Liver (tissue), 9 donors: ENCODE results near the gene CKM. TPM values are rescaled to one million over a fixed set of nuclear protein-coding genes. Genes with fewer than 3 reads are reported as not detected.

Source experiments
- DNase-seq: peaks from one replicate; pipeline ENCODE4 v3.0.0-alpha.2; 2017; ENCODE audit warnings: low spot score
- H3K27ac ChIP-seq, 2 donors: one replicate each; pipeline ENCODE4 v1.7.0; 2013; ENCODE audit warnings: inconsistent platforms in 2 of 2, low read length in 2 of 2, control low read depth in 1 of 2, low read depth in 1 of 2, mild to moderate bottlenecking in 1 of 2
- H3K27me3 ChIP-seq, 4 donors: one replicate each; pipeline versions ENCODE4 v1.6.1 to v1.7.0; 2013; ENCODE audit warnings: low read length in 3 of 4, inconsistent platforms in 1 of 4, mild to moderate bottlenecking in 1 of 4, moderate library complexity in 1 of 4; ENCODE audit not compliant: control insufficient read depth in 4 of 4, insufficient read depth in 4 of 4
- H3K36me3 ChIP-seq, 4 donors: one replicate each; pipeline versions ENCODE4 v1.6.1 to v1.7.0; 2013; ENCODE audit warnings: low read length in 3 of 4, mild to moderate bottlenecking in 3 of 4, low read depth in 1 of 4, moderate library complexity in 1 of 4; ENCODE audit not compliant: control insufficient read depth in 4 of 4, insufficient read depth in 3 of 4
- H3K4me1 ChIP-seq, 4 donors: one replicate each; pipeline versions ENCODE4 v1.6.1 to v1.7.0; 2013; ENCODE audit warnings: low read length in 3 of 4, mild to moderate bottlenecking in 3 of 4, moderate library complexity in 1 of 4; ENCODE audit not compliant: control insufficient read depth in 4 of 4, insufficient read depth in 4 of 4
- H3K4me3 ChIP-seq, 3 donors: one replicate each; pipeline versions ENCODE4 v1.6.1 to v1.7.0; 2013; ENCODE audit warnings: low read length in 3 of 3, control low read depth in 1 of 3, low read depth in 1 of 3, mild to moderate bottlenecking in 1 of 3
- H3K9ac ChIP-seq, 2 donors: one replicate each; pipeline ENCODE4 v1.7.0; 2013; ENCODE audit warnings: low read length in 2 of 2, mild to moderate bottlenecking in 2 of 2, moderate library complexity in 2 of 2, control low read depth in 1 of 2, low read depth in 1 of 2
- H3K9me3 ChIP-seq, 4 donors: one replicate each; pipeline versions ENCODE4 v1.6.1 to v1.7.0; 2013; ENCODE audit warnings: low read length in 3 of 4; ENCODE audit not compliant: control insufficient read depth in 4 of 4
- ATF3 ChIP-seq: IDR thresholded peaks from 2 replicates; pipeline ENCODE4 v1.6.1; 2016; ENCODE audit warnings: antibody characterized with exemption
- CTCF ChIP-seq: fragments of 150-350 bp; IDR thresholded peaks from 2 replicates; pipeline ENCODE4 v1.5.1; 2017; ENCODE audit warnings: improper control_type of control experiment, low read depth, low read length; ENCODE audit not compliant: missing input control
- EGR1 ChIP-seq, 2 donors: IDR thresholded peaks; 2 replicates each; pipeline ENCODE4 v1.6.1; 2016 to 2018; ENCODE audit warnings: antibody characterized with exemption in 2 of 2, low read depth in 2 of 2
- FOXA1 ChIP-seq: IDR thresholded peaks from 2 replicates; pipeline ENCODE4 v1.6.1; 2016; ENCODE audit warnings: antibody characterized with exemption
- FOXA2 ChIP-seq: IDR thresholded peaks from 2 replicates; pipeline ENCODE4 v1.6.1; 2016; ENCODE audit warnings: antibody characterized with exemption
- GABPA ChIP-seq, 2 donors: IDR thresholded peaks in 1 of 2; conservative IDR thresholded peaks in 1 of 2; 2 replicates each; pipeline ENCODE4 v1.6.1; 2016; ENCODE audit warnings: antibody characterized with exemption in 2 of 2, mild to moderate bottlenecking in 1 of 2, moderate library complexity in 1 of 2
- HNF4A ChIP-seq, 2 donors: conservative IDR thresholded peaks; 2 replicates each; pipeline ENCODE4 v1.6.1; 2016; ENCODE audit warnings: antibody characterized with exemption in 2 of 2, mild to moderate bottlenecking in 2 of 2
- HNF4G ChIP-seq: IDR thresholded peaks from 2 replicates; pipeline ENCODE4 v1.6.1; 2016; ENCODE audit warnings: antibody characterized with exemption
- JUND ChIP-seq, 2 donors: IDR thresholded peaks; 2 replicates each; pipeline ENCODE4 v1.6.1; 2016; ENCODE audit warnings: antibody characterized with exemption in 2 of 2
- MAX ChIP-seq: IDR thresholded peaks from 2 replicates; pipeline ENCODE4 v1.6.1; 2016; ENCODE audit warnings: antibody characterized with exemption
- NR2F2 ChIP-seq: IDR thresholded peaks from 2 replicates; pipeline ENCODE4 v1.6.1; 2016; ENCODE audit warnings: antibody characterized with exemption
- RAD21 ChIP-seq, 2 donors: IDR thresholded peaks; 2 replicates each; pipeline ENCODE4 v1.6.1; 2016; ENCODE audit warnings: antibody characterized with exemption in 2 of 2, mild to moderate bottlenecking in 2 of 2
- REST ChIP-seq: IDR thresholded peaks from 2 replicates; pipeline ENCODE4 v1.6.1; 2016; ENCODE audit warnings: antibody characterized with exemption, mild to moderate bottlenecking
- RXRA ChIP-seq, 2 donors: IDR thresholded peaks; 2 replicates each; pipeline ENCODE4 v1.6.1; 2017 to 2018; ENCODE audit warnings: antibody characterized with exemption in 2 of 2, mild to moderate bottlenecking in 1 of 2
- SP1 ChIP-seq: IDR thresholded peaks from 2 replicates; pipeline ENCODE4 v1.6.1; 2018; ENCODE audit warnings: antibody characterized with exemption, mild to moderate bottlenecking
- TAF1 ChIP-seq: conservative IDR thresholded peaks from 2 replicates; pipeline ENCODE4 v1.6.1; 2016; ENCODE audit warnings: antibody characterized with exemption, mild to moderate bottlenecking
- YY1 ChIP-seq: IDR thresholded peaks from 2 replicates; pipeline ENCODE4 v1.6.1; 2016; ENCODE audit warnings: antibody characterized with exemption, mild to moderate bottlenecking
- ZBTB33 ChIP-seq: IDR thresholded peaks from 2 replicates; pipeline ENCODE4 v1.6.1; 2016; ENCODE audit warnings: antibody characterized with exemption
- WGBS: extraction: QIAGEN DNeasy Blood & Tissue Kit; methylation state at CpG from one replicate; pipeline ENCODE4 v1.1.7; 2013; 5-methylcytosine and 5-hydroxymethylcytosine counted together
- polyA plus RNA-seq, 2 donors: library from polyadenylated mRNA; stranded (reverse) in 1 of 2; unstranded in 1 of 2; fragments of 200-250 nt in 1 of 2; fragments of >200 nt in 1 of 2; fragmentation: Nextera tagmentation in 1 of 2; extraction: Ambion mirVana in 1 of 2; gene quantifications; one replicate each; pipeline versions ENCODE4 v1.2.1 to v1.2.3, GENCODE V29; 2013 to 2015
- total RNA-seq, 2 donors: library from RNA; depleted of rRNA; stranded (reverse); fragments of >200 nt; gene quantifications; one replicate each; pipeline ENCODE4 v1.2.3, GENCODE V29; 2014
- donor health status: healthy.
- donor health status: healthy.
- donor health status: healthy.
- donor health status: healthy.
- donor health status: healthy.

Gene CKM
- total and polyA plus RNA-seq, 4 donors, result 0.05 to 0.37 (median 0.17) TPM; not detected in 1

- H3K9me3 ChIP-seq, result no peaks in the 10 kb centered on the region
- H3K4me1 ChIP-seq, result peaks cover 0 to 8% (median 4%) of the 10 kb centered on the region in 4 donors
- H3K27ac ChIP-seq, result no peak overlapping the region
- H3K27me3 ChIP-seq, result no peaks in the 10 kb centered on the region
- no peak overlapping the region for H3K4me3 ChIP-seq
- peaks cover 0 to 16% (median 6%) of the 10 kb centered on the region in 4 donors for H3K36me3 ChIP-seq
- TF ChIP-seq GABPA (IDR thresholded peaks at IDR 0.05 in 1 of 2, conservative IDR thresholded peaks at IDR 0.05 in 1 of 2) (no peak), NR2F2 (no peak), RXRA (IDR thresholded peaks at IDR 0.05) (no peak), TAF1 (no peak), CTCF (no peak), ZBTB33 (no peak), HNF4A (conservative IDR thresholded peaks at IDR 0.05) (no peak), EGR1 (IDR thresholded peaks at IDR 0.05; ENCODE audit: low read depth in 2 of 2) (no peak), YY1 (no peak), MAX (no peak), FOXA1 (no peak), JUND (IDR thresholded peaks at IDR 0.05) (no peak), RAD21 (IDR thresholded peaks at IDR 0.05) (no peak), FOXA2 (no peak), SP1 (no peak), ATF3 (no peak), REST (no peak), HNF4G (no peak)
- WGBS, result 97% methylated on average over 5 of the region's 5 CpGs
- DNase-seq, result no peak
- H3K9ac ChIP-seq, result no peak overlapping the region
Measured at GRCh38 chr19:45265375-45265774, 57.3 kb downstream of the CKM start.
